ENCODE data around the gene SLC12A2. TPM values are rescaled to one million over a fixed set of nuclear protein-coding genes. Genes with fewer than 3 reads are reported as not detected.

SLC12A2 gene
- total RNA-seq, 1 donor from 2014 or later, result 14.5 TPM

DNA sequence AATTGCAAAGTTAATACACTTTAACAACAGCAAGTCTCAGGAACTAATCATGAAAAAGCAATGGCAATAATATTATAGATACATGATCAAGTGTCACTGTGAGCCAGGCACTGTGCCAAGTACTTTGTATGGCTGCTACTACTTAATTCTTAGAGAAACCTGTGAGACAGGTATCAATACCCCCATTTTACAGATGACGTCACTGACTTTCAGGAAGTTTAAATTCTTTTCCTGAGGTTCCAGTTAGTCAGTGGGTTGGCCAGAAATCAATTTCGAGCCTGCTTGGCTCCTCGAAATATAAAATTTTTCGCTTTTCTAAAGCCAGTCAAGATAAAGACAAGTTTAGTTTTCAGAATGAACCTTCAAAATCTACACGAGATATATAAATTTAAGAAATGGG, 130.3 kb downstream of the SLC12A2 start:
- H3K36me3 ChIP-seq (ENCODE audit: control insufficient read depth, insufficient read depth, low read length), result no peaks in the 10 kb centered on the region
- H3K4me3 ChIP-seq (ENCODE audit: low read depth, low read length), result no peak overlapping the region
- TF ChIP-seq, protein P1, sequence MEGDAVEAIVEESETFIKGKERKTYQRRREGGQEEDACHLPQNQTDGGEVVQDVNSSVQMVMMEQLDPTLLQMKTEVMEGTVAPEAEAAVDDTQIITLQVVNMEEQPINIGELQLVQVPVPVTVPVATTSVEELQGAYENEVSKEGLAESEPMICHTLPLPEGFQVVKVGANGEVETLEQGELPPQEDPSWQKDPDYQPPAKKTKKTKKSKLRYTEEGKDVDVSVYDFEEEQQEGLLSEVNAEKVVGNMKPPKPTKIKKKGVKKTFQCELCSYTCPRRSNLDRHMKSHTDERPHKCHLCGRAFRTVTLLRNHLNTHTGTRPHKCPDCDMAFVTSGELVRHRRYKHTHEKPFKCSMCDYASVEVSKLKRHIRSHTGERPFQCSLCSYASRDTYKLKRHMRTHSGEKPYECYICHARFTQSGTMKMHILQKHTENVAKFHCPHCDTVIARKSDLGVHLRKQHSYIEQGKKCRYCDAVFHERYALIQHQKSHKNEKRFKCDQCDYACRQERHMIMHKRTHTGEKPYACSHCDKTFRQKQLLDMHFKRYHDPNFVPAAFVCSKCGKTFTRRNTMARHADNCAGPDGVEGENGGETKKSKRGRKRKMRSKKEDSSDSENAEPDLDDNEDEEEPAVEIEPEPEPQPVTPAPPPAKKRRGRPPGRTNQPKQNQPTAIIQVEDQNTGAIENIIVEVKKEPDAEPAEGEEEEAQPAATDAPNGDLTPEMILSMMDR (IDR thresholded peaks at IDR 0.05; ENCODE audit: insufficient read depth, low read length, severe bottlenecking), result no peak
- H3K27me3 ChIP-seq (ENCODE audit: control insufficient read depth, insufficient read depth, low read length), result peaks cover under 1% of the 10 kb centered on the region
- FAIRE-seq (no peak), DNase-seq (ENCODE audit: low read depth) (no peak)

DNA sequence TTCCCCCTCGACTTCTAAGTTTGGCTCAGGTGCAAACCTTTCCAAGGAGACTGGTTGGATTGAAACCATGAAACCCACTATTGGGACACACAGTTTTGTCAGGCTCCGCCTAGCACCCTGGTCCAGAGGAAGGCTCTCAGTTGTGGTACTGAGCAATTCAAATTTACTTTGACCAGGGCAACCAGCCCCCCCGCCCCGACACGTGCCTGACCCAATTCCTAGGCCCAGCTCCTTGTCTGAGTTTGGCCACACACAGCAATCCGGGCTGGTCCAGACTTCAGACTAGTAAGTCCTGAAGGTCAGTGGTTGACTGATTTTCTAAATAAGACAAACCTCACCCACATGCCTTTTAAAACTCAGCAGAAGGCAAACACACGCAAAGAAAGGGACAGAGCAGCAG, 132.7 kb downstream of the SLC12A2 start:
- TF ChIP-seq, protein P1 (IDR thresholded peaks at IDR 0.05; ENCODE audit: insufficient read depth, low read length, severe bottlenecking), result no peak
- Histone ChIP-seq H3K27me3 (ENCODE audit: control insufficient read depth, insufficient read depth, low read length) (no peaks in the 10 kb centered on the region), H3K4me3 (ENCODE audit: low read depth, low read length) (no peak overlapping the region), H3K36me3 (ENCODE audit: control insufficient read depth, insufficient read depth, low read length) (no peaks in the 10 kb centered on the region)
- FAIRE-seq (no peak), DNase-seq (ENCODE audit: low read depth) (no peak)

DNA sequence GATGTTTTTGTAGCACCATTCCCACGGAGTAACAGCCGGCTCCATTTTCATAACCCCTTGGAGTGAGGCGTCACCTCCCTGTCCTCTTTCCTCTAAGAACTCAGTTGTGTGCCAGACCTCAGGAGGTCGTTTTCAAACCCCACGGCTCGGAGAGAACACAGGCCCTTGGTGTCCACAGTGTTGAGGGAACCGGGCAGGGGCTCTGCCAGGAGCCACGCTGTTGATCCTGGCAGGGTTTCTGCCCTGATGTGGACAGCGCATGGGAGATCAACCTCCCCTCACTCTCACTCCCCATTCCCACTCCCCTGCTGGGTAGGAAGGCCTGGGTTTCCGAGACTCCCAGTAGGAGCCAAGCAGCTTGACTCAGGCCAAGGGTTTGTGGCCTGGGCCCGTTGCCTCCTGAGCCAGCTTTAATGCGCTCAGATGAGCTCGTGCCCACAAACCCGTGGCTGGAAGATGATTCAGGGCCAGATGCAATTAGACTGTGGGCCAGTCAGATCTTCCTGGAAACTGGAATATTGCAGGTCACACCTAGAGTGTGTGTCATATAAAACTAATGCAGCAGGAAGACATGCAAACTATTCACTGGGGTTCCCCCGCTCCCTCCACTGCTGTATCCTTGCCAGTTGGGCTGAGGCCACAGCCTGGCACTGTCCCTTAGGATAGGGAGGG, 133.4 kb downstream of the SLC12A2 start:
- H3K36me3 ChIP-seq (ENCODE audit: control insufficient read depth, insufficient read depth, low read length), result no peaks in the 10 kb centered on the region
- H3K27me3 ChIP-seq (ENCODE audit: control insufficient read depth, insufficient read depth, low read length), result no peaks in the 10 kb centered on the region
- FAIRE-seq, result no peak
- TF ChIP-seq, protein P1 (IDR thresholded peaks at IDR 0.05; ENCODE audit: insufficient read depth, low read length, severe bottlenecking), result no peak
- peak; percentile 75 for DNase-seq (ENCODE audit: low read depth)
- no peak overlapping the region for H3K4me3 ChIP-seq (ENCODE audit: low read depth, low read length)

DNA sequence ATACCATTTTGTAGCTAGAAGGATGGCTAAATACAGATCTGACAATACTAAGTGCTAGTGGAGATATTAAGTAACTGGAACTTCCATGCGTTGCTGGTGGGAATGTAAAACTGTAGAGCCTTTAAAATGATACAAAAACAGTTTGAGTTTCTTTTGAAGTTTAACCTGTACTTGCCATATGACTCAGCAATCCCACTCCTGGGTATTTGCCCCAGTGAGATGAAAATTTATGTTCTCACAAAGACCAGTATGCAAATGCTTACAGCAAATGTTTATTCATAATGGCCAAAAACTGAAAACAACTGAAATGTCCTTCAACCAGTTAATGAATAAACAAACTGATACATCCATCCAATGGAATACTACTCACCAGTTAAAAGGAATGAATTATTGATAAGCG, 137.3 kb downstream of the SLC12A2 start:
- Histone ChIP-seq H3K27me3 (ENCODE audit: control insufficient read depth, insufficient read depth, low read length) (peaks cover 3% of the 10 kb centered on the region), H3K4me3 (ENCODE audit: low read depth, low read length) (no peak overlapping the region), H3K36me3 (ENCODE audit: control insufficient read depth, insufficient read depth, low read length) (no peaks in the 10 kb centered on the region)
- TF ChIP-seq, protein P1 (IDR thresholded peaks at IDR 0.05; ENCODE audit: insufficient read depth, low read length, severe bottlenecking), result no peak
- FAIRE-seq, result no peak
- no peak for DNase-seq (ENCODE audit: low read depth)

DNA sequence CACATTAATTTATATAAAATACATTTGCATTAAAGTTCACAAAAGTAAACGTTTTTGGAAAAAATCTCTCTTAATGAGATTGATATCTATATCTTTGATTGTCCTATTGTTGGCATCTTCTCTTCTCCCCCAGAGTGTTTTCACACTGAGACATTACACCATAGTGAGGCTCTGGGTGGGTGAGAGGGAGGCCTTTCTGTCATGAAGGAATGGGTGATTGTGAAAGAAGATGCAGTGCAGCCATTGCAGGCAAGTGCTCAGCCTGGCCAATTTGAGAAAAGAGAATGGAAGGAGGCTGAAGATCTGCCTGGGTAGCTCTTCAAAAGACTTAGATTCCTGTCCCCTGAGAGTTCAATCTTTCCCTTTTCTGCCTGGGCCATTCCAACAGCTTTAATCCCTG, 140.8 kb downstream of the SLC12A2 start:
- no peak for DNase-seq (ENCODE audit: low read depth)
- no peak overlapping the region for H3K4me3 ChIP-seq (ENCODE audit: low read depth, low read length)
- TF ChIP-seq, protein P1 (IDR thresholded peaks at IDR 0.05; ENCODE audit: insufficient read depth, low read length, severe bottlenecking), result no peak
- no peaks in the 10 kb centered on the region for H3K36me3 ChIP-seq (ENCODE audit: control insufficient read depth, insufficient read depth, low read length)
- no peak for FAIRE-seq
- peaks cover 3% of the 10 kb centered on the region for H3K27me3 ChIP-seq (ENCODE audit: control insufficient read depth, insufficient read depth, low read length)
